Psoas muscle (tissue), 8 donors: ENCODE data around the gene IFIT3. TPM values are rescaled to one million over a fixed set of nuclear protein-coding genes. Genes with fewer than 3 reads are reported as not detected.

Experiments
- ATAC-seq, 4 donors: fragments of 200-7000 bp; cut with Tn5 transposase; one replicate each; pipeline ENCODE4 v1.9.1; 2020; ENCODE audit warnings: moderate library complexity in 3 of 4, mild to moderate bottlenecking in 2 of 4
- DNase-seq, 2 donors: peaks; one replicate each; pipeline ENCODE4 v3.0.0-alpha.2; 2020
- H3K27ac ChIP-seq: fragments of 200-600 bp; one replicate; pipeline ENCODE4 v1.8.0; 2022
- H3K27me3 ChIP-seq, 3 donors: fragments of 200-600 bp in 1 of 3; one replicate each; pipeline versions ENCODE4 v1.6.1 to v1.8.0; 2013 to 2022; ENCODE audit warnings: low read length in 2 of 3, mild to moderate bottlenecking in 2 of 3, moderate library complexity in 1 of 3; ENCODE audit not compliant: insufficient read depth in 3 of 3
- H3K36me3 ChIP-seq, 2 donors: fragments of 200-600 bp in 1 of 2; one replicate each; pipeline versions ENCODE4 v1.6.1 to v1.8.0; 2013 to 2022; ENCODE audit warnings: low read depth in 1 of 2, mild to moderate bottlenecking in 1 of 2, moderate library complexity in 1 of 2; ENCODE audit not compliant: insufficient read depth in 1 of 2
- H3K4me1 ChIP-seq: fragments of 200-600 bp; one replicate; pipeline ENCODE4 v1.8.0; 2022
- H3K4me3 ChIP-seq: fragments of 200-600 bp; one replicate; pipeline ENCODE4 v1.8.0; 2022; ENCODE audit warnings: mild to moderate bottlenecking
- H3K9me3 ChIP-seq: fragments of 200-600 bp; one replicate; pipeline ENCODE4 v1.8.0; 2022
- CTCF ChIP-seq: fragments of 200-600 bp; IDR thresholded peaks from one replicate; pipeline ENCODE4 v1.8.0; 2022; ENCODE audit warnings: antibody characterized with exemption
- WGBS, 3 donors: extraction: QIAGEN DNeasy Blood & Tissue Kit; methylation state at CpG; one replicate each; pipeline versions ENCODE4 v1.1.6 to v1.1.7; 2013; 5-methylcytosine and 5-hydroxymethylcytosine counted together
- intact Hi-C, 2 donors: fragments of 100-400 bp; cut with DNase I; formaldehyde crosslinking; loops; one replicate each; pipeline versions ENCODE4 v1.11.0 to v1.14.2; 2022
- polyA plus RNA-seq, 3 donors: library from polyadenylated mRNA; stranded (reverse); fragments of 200-250 nt; gene quantifications; one replicate each; pipeline ENCODE4 v1.2.3, GENCODE V29; 2013
- total RNA-seq, 4 donors: library from RNA; stranded (reverse); fragmentation: NEBNext Ultra II Directional in 2 of 4; extraction: Animal tissue kit (Norgen Biotek cat#: 25700) in 2 of 4; gene quantifications; one replicate each; pipeline versions ENCODE4 v1.2.1 to v1.2.4, GENCODE V29; 2021 to 2023
- donor health status: healthy with polysubstance abuse.
- donor health status: DM: no; HTN: no; CAD: no; lungs with moderate emphysema.
- donor health status: Bipolar disorder and iron deficiency.
- donor health status: healthy.
- donor health status: DM: yes; HTN: yes; CAD: no.
- donor health status: DM: no; HTN: no; CAD: no.
- donor health status: DM: no; HTN: no; CAD: no.
- donor health status: DM: yes; HTN: yes; CAD: no.

The IFIT3 gene
- total and polyA plus RNA-seq, 7 donors: 2.0 to 7.1 (median 4.6) TPM

GRCh38 chr10:89384474-89385340, 56.9 kb downstream of the IFIT3 start:
- no peaks in the 10 kb centered on the region for H3K36me3 ChIP-seq
- H3K9me3 ChIP-seq: no peaks in the 10 kb centered on the region
- no peak for ATAC-seq
- 82 to 90% (median 85%) methylated on average over 4 of the region's 4 CpGs for WGBS, 3 donors
- no peaks in the 10 kb centered on the region for H3K4me1 ChIP-seq
- H3K27me3 ChIP-seq: no peaks in the 10 kb centered on the region
- intact Hi-C loops: loop anchor here in 1 of 2 donors (5.0 kb wide), 2 partner anchors 92 to 1363 kb away; no protein-coding TSS in a partner anchor
- DNase-seq: no peak
- no peak overlapping the region for H3K27ac ChIP-seq
- no peak for TF ChIP-seq CTCF
- no peak overlapping the region for H3K4me3 ChIP-seq

GRCh38 chr10:89388806-89389205, 61.0 kb downstream of the IFIT3 start:
- H3K36me3 ChIP-seq: no peaks in the 10 kb centered on the region
- no peaks in the 10 kb centered on the region for H3K9me3 ChIP-seq
- peaks cover 32% of the 10 kb centered on the region for H3K4me1 ChIP-seq
- 70 to 73% (median 71%) methylated on average over 2 of the region's 2 CpGs for WGBS, 3 donors
- ATAC-seq (no peak), DNase-seq (no peak)
- intact Hi-C loops: loop anchor here in 1 of 2 donors (5.0 kb wide), 1 partner anchor 97 kb away; no protein-coding TSS in a partner anchor
- H3K27ac ChIP-seq: no peak overlapping the region
- no peak overlapping the region for H3K4me3 ChIP-seq
- H3K27me3 ChIP-seq: no peaks in the 10 kb centered on the region
- TF ChIP-seq CTCF: no peak

- DNase-seq (no peak), ATAC-seq (no peak)
- Histone ChIP-seq H3K9me3 (no peaks in the 10 kb centered on the region), H3K27me3 (no peaks in the 10 kb centered on the region), H3K4me3 (no peak overlapping the region), H3K36me3 (no peaks in the 10 kb centered on the region), H3K27ac (no peak overlapping the region), H3K4me1 (peaks cover 37% of the 10 kb centered on the region)
- intact Hi-C loops: loop anchor here in 1 of 2 donors (5.0 kb wide), 1 partner anchor 97 kb away; no protein-coding TSS in a partner anchor
- WGBS, 3 donors: 79 to 87% (median 81%) methylated on average over 1 of the region's 1 CpG
- TF ChIP-seq CTCF: peak; percentile 45
Measured at GRCh38 chr10:89389254-89389653, 61.5 kb downstream of the IFIT3 start.

Other genes with a start within 250 kb of the IFIT3 start
- gene CH25H, start 120.7 kb upstream of the IFIT3 start, total RNA-seq: 1 to 10 TPM in 1 of 4 donors, under 1 TPM in 1, not detected in 2; 0.13 to 1.1 TPM
- under 1 TPM; 0.05 to 0.35 (median 0.25) TPM for gene CH25H, start 120.7 kb upstream of the IFIT3 start, polyA plus RNA-seq
- gene LIPA, start 76.2 kb upstream of the IFIT3 start, total RNA-seq: 10 to 100 TPM in 3 of 4 donors, 1 to 10 TPM in 1; 7.7 to 14.2 (median 12.3) TPM
- 10 to 100 TPM in 1 of 3 donors, 1 to 10 TPM in 2; 7.6 to 10.3 (median 8.2) TPM for gene LIPA, start 76.2 kb upstream of the IFIT3 start, polyA plus RNA-seq
- 1 to 10 TPM; 1.2 to 4.2 (median 1.6) TPM for gene IFIT2, start 26.0 kb upstream of the IFIT3 start, total RNA-seq
- gene IFIT2, start 26.0 kb upstream of the IFIT3 start, polyA plus RNA-seq: 1 to 10 TPM; 1.2 to 1.4 (median 1.3) TPM
- 1 to 10 TPM in 1 of 4 donors, not detected in 3; 1.4 TPM for gene IFIT1B, start 50.1 kb downstream of the IFIT3 start, total RNA-seq
- gene IFIT1B, start 50.1 kb downstream of the IFIT3 start, polyA plus RNA-seq: not detected
- gene IFIT1, start 64.6 kb downstream of the IFIT3 start, total RNA-seq: 10 to 100 TPM in 1 of 4 donors, 1 to 10 TPM in 3; 1.6 to 22.5 (median 4.3) TPM
- gene IFIT1, start 64.6 kb downstream of the IFIT3 start, polyA plus RNA-seq: 1 to 10 TPM; 1.8 to 4.2 (median 2.7) TPM
- 1 to 10 TPM; 2.8 to 6.9 (median 3.9) TPM for gene IFIT5, start 86.6 kb downstream of the IFIT3 start, total RNA-seq
- gene IFIT5, start 86.6 kb downstream of the IFIT3 start, polyA plus RNA-seq: 1 to 10 TPM; 2.0 to 5.2 (median 2.5) TPM
- gene SLC16A12, start 207.6 kb downstream of the IFIT3 start, total RNA-seq: 1 to 10 TPM in 3 of 4 donors, under 1 TPM in 1; 0.98 to 1.9 (median 1.2) TPM
- gene SLC16A12, start 207.6 kb downstream of the IFIT3 start, polyA plus RNA-seq: 1 to 10 TPM in 2 of 3 donors, under 1 TPM in 1; 0.74 to 1.2 (median 1.1) TPM